Measurements from ENCODE around the gene PRR14. TPM values are rescaled to one million over a fixed set of nuclear protein-coding genes. Genes with fewer than 3 reads are reported as not detected.

Gene PRR14
- total RNA-seq (2022; extraction: Qiagen RNA extraction): 19.7 to 26.6 TPM (median 24.4 TPM) in 5 replicates

DNA sequence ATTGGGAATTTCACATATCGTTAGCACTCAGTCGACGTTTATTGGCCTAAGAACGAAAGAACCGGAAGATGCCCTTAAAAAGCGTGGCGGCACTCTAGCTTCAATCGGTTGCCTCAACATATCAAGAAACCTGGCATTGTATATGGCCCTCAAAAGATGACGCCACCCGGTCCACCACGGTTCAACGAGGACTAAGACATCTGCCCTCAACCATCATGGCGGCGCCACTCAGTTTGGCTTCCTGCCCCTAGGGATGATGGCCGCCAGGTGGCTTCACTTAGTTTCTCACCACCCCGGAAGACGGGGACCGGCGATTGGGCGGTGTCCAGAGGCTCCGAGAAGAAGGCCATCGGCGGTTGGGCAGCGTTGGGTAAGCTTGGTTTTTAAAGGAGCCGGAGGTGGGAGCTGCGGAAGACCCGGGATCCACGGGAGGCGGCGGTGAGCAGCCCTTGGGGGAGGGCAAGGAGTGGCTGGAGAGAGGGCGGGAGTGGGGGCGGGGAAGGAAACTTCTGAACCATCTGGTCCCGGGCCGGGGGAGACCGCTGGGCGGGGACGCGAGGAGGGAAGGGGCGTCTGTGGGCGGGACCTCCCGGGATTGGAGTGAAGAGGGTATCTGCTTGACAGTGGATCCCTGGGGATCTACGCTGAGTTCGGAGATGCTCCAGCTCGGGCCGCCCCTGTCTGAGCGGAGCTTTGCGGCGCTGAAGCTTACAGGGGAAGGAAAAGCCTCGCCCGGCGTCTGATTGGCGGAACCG, at the start of gene PRR14:
Gene PRR14, plus strand, starts transcription at position 592 of the 755 bp plus-strand sequence. CDS start 686 bp downstream, outside the sequence.

GRCh38 chr16:30609926-30610839, 40.6 kb upstream of the PRR14 start, which contains the start of gene ZNF689:
Gene ZNF689, minus strand, starts transcription at chr16:30610389. Its CDS starts 348 bp downstream, at chr16:30610041.

GRCh38 chr16:30657866-30658730, 7.3 kb downstream of the PRR14 start, which contains the start of gene FBRS:
Gene FBRS, plus strand, starts transcription at chr16:30658431. Its CDS starts 1,088 bp downstream, at chr16:30659519.

GRCh38 chr16:30698816-30699614, 48.3 kb downstream of the PRR14 start, which contains the start of gene SRCAP:
Gene SRCAP, plus strand, starts transcription at chr16:30699171. Its CDS starts 1,654 bp downstream, at chr16:30700825.

Other genes with a start within 250 kb of the PRR14 start
- 2.9 to 6.5 TPM (median 5.4 TPM) in 5 replicates for gene ZNF771, start 243.4 kb upstream of the PRR14 start, total RNA-seq (2022; extraction: Qiagen RNA extraction)
- 106 to 133 TPM (median 129 TPM) in 5 replicates for gene DCTPP1, start 220.9 kb upstream of the PRR14 start, total RNA-seq (2022; extraction: Qiagen RNA extraction)
- gene SEPHS2, start 205.1 kb upstream of the PRR14 start, total RNA-seq (2022; extraction: Qiagen RNA extraction): 45.4 to 50.6 TPM (median 46.4 TPM) in 5 replicates
- 0.03 to 0.18 TPM (median 0.09 TPM) in 5 replicates for gene ITGAL, start 178.2 kb upstream of the PRR14 start, total RNA-seq (2022; extraction: Qiagen RNA extraction)
- 43.1 to 47.3 TPM (median 44.9 TPM) in 5 replicates for gene ZNF768, start 124.4 kb upstream of the PRR14 start, total RNA-seq (2022; extraction: Qiagen RNA extraction)
- 4.0 to 5.0 TPM (median 4.5 TPM) in 5 replicates for gene ZNF747, start 116.1 kb upstream of the PRR14 start, total RNA-seq (2022; extraction: Qiagen RNA extraction)
- gene ZNF764, start 92.6 kb upstream of the PRR14 start, total RNA-seq (2022; extraction: Qiagen RNA extraction): 5.1 to 6.1 TPM (median 5.6 TPM) in 5 replicates
- gene ZNF688, start 79.2 kb upstream of the PRR14 start, total RNA-seq (2022; extraction: Qiagen RNA extraction): 5.9 to 6.7 TPM (median 6.1 TPM) in 5 replicates
- not detected in 5 replicates for gene ZNF785, start 65.3 kb upstream of the PRR14 start, total RNA-seq (2022; extraction: Qiagen RNA extraction)
- 7.5 to 9.3 TPM (median 8.4 TPM) in 5 replicates for gene ZNF689, start 40.6 kb upstream of the PRR14 start, total RNA-seq (2022; extraction: Qiagen RNA extraction)
- gene FBRS, start 7.5 kb downstream of the PRR14 start, total RNA-seq (2022; extraction: Qiagen RNA extraction): 35.0 to 40.4 TPM (median 39.7 TPM) in 5 replicates
- gene SRCAP, start 48.2 kb downstream of the PRR14 start, total RNA-seq (2022; extraction: Qiagen RNA extraction): 12.3 to 22.3 TPM (median 21.9 TPM) in 5 replicates
- gene PHKG2, start 97.5 kb downstream of the PRR14 start, total RNA-seq (2022; extraction: Qiagen RNA extraction): 21.9 to 27.8 TPM (median 25.2 TPM) in 5 replicates
- gene CFAP119, start 111.1 kb downstream of the PRR14 start, total RNA-seq (2022; extraction: Qiagen RNA extraction): 5.2 to 9.2 TPM (median 8.2 TPM) in 5 replicates
- gene RNF40, start 111.4 kb downstream of the PRR14 start, total RNA-seq (2022; extraction: Qiagen RNA extraction): 77.1 to 81.7 TPM (median 80.2 TPM) in 5 replicates
- 16.2 to 21.3 TPM (median 17.3 TPM) in 5 replicates for gene ZNF629, start 136.2 kb downstream of the PRR14 start, total RNA-seq (2022; extraction: Qiagen RNA extraction)
- 23.6 to 42.5 TPM (median 40.9 TPM) in 5 replicates for gene BCL7C, start 243.1 kb downstream of the PRR14 start, total RNA-seq (2022; extraction: Qiagen RNA extraction)
- 0.16 to 0.32 TPM (median 0.18 TPM) in 5 replicates for gene CTF1, start 245.7 kb downstream of the PRR14 start, total RNA-seq (2022; extraction: Qiagen RNA extraction)

Measured in A549 treated with Hydrocortisone at 1 μM for 4 hours (cell line).